ENCODE data around the gene CPED1.

GRCh38 chr7:121280656-121281055, 292.1 kb downstream of the CPED1 start:
- TF ChIP-seq CTCF (IDR thresholded peaks at IDR 0.05) (no peak), POLR2A (IDR thresholded peaks at IDR 0.05) (no peak), POLR2AphosphoS5 (IDR thresholded peaks at IDR 0.05; ENCODE audit: insufficient read depth in 1 of 2, low read depth in 1 of 2) (no peak)

All from vagina (tissue), 2 donors.